AG04449 (cell line): ENCODE results near the gene POU6F2.

ENCODE experiments used
- CTCF ChIA-PET: fragments of 350-600 bp; formaldehyde crosslinking; extraction: SDS; loops from one replicate; lab custom pipeline; 2021; ENCODE audit warnings: antibody characterized with exemption; lab: Yijun Ruan, JAX
- POLR2A ChIA-PET: fragments of 400-600, 350-600 bp; formaldehyde crosslinking; extraction: SDS; loops from one replicate; lab custom pipeline; 2020; ENCODE audit warnings: antibody characterized with exemption, inconsistent platforms; lab: Yijun Ruan, JAX
- DNase-seq: peaks from one replicate; pipeline ENCODE4 v3.0.0-alpha.2; 2010; ENCODE audit warnings: low read depth, low spot score
- H3K4me3 ChIP-seq: 2 replicates; pipeline ENCODE4 v1.5.1; 2011; ENCODE audit warnings: low read depth, mild to moderate bottlenecking, control low read depth, low read length
- CTCF ChIP-seq: IDR thresholded peaks from one replicate; pipeline ENCODE4 v1.5.1; 2011; ENCODE audit warnings: mild to moderate bottlenecking, moderate library complexity, low read length, control low read depth, inconsistent platforms; ENCODE audit not compliant: insufficient read depth; ENCODE audit errors: missing control alignments

POU6F2 gene

GRCh38 chr7:39429421-39429820, 451.7 kb downstream of the POU6F2 start:
- no peak for TF ChIP-seq CTCF
- ChIA-PET POLR2A (no interaction called here), CTCF (no interaction called here)
- H3K4me3 ChIP-seq, result no peak overlapping the region
- DNase-seq, result no peak

- no peak for TF ChIP-seq CTCF
- ChIA-PET POLR2A (no interaction called here), CTCF (no interaction called here)
- H3K4me3 ChIP-seq, result no peak overlapping the region
- DNase-seq, result no peak
Observed at GRCh38 chr7:39430441-39430840, 452.7 kb downstream of the POU6F2 start.

GRCh38 chr7:39430909-39431641, 453.4 kb downstream of the POU6F2 start:
- H3K4me3 ChIP-seq, result no peak overlapping the region
- DNase-seq, result no peak
- ChIA-PET POLR2A (no interaction called here), CTCF (no interaction called here)
- TF ChIP-seq CTCF, result no peak

- DNase-seq, result no peak
- ChIA-PET POLR2A (no interaction called here), CTCF (no interaction called here)
- H3K4me3 ChIP-seq, result no peak overlapping the region
- TF ChIP-seq CTCF, result no peak
Observed at GRCh38 chr7:39432368-39432767, 454.7 kb downstream of the POU6F2 start.

GRCh38 chr7:39432807-39433416, 455.2 kb downstream of the POU6F2 start:
- ChIA-PET CTCF (interaction anchor here (1.2 kb wide), 1 partner anchor 10 kb away, joined by 3 read pairs; no protein-coding TSS in a partner anchor), POLR2A (no interaction called here)
- TF ChIP-seq CTCF, result no peak
- no peak overlapping the region for H3K4me3 ChIP-seq
- DNase-seq, result no peak

GRCh38 chr7:39433550-39433949, 455.8 kb downstream of the POU6F2 start:
- H3K4me3 ChIP-seq, result no peak overlapping the region
- ChIA-PET POLR2A (no interaction called here), CTCF (interaction anchor here (1.2 kb wide), 1 partner anchor 9 kb away, joined by 3 read pairs; no protein-coding TSS in a partner anchor)
- no peak for DNase-seq
- TF ChIP-seq CTCF, result no peak
